CD14-positive monocyte (primary cell): Measurements from ENCODE around the gene CD22. TPM values are rescaled to one million over a fixed set of nuclear protein-coding genes. Genes with fewer than 3 reads are reported as not detected.

ENCODE experiments used
- DNase-seq, 3 donors: peaks; one replicate each; pipeline ENCODE4 v3.0.0-alpha.2; 2011 to 2022
- H2AFZ ChIP-seq: 2 replicates; pipeline ENCODE4 v1.6.0; 2012; ENCODE audit warnings: mild to moderate bottlenecking, low read depth, low read length, inconsistent platforms; ENCODE audit not compliant: insufficient read depth, poor library complexity, severe bottlenecking
- H3K27ac ChIP-seq, 2 donors: 1 replicate in 1 of 2; 2 replicates in 1 of 2; pipeline ENCODE4 v1.5.1; 2012 to 2013; ENCODE audit warnings: low read length in 2 of 2, control low read depth in 1 of 2, inconsistent platforms in 1 of 2, low read depth in 1 of 2, mild to moderate bottlenecking in 1 of 2
- H3K27me3 ChIP-seq, 2 donors: one replicate each; pipeline versions ENCODE4 v1.6.0 to v1.6.1; 2011 to 2013; ENCODE audit warnings: low read length in 2 of 2; ENCODE audit not compliant: control insufficient read depth in 2 of 2, insufficient read depth in 2 of 2
- H3K36me3 ChIP-seq, 2 donors: replicated peaks in 1 of 2; 1 replicate in 1 of 2; 2 replicates in 1 of 2; pipeline versions ENCODE4 v1.5.1 to v1.6.1; 2012 to 2013; ENCODE audit warnings: low read length in 2 of 2, control low read depth in 1 of 2, inconsistent platforms in 1 of 2, mild to moderate bottlenecking in 1 of 2; ENCODE audit not compliant: insufficient read depth in 2 of 2, control insufficient read depth in 1 of 2
- H3K4me1 ChIP-seq, 2 donors: 1 replicate in 1 of 2; 2 replicates in 1 of 2; pipeline versions ENCODE4 v1.5.1 to v1.6.1; 2012 to 2013; ENCODE audit warnings: low read length in 2 of 2, control low read depth in 1 of 2, inconsistent platforms in 1 of 2, mild to moderate bottlenecking in 1 of 2, moderate library complexity in 1 of 2; ENCODE audit not compliant: insufficient read depth in 2 of 2, control insufficient read depth in 1 of 2
- H3K4me2 ChIP-seq: replicated peaks from 2 replicates; pipeline ENCODE3; 2012; ENCODE audit warnings: low read length, moderate library complexity, mild to moderate bottlenecking; ENCODE audit not compliant: poor library complexity, severe bottlenecking; ENCODE audit errors: extremely low read depth
- H3K4me3 ChIP-seq, 3 experiments: fragments of 200-600 bp in 1 of 3; sonication (generic) in 1 of 3; replicated peaks in 1 of 3; 1 replicate in 2 of 3; 2 replicates in 1 of 3; pipeline ENCODE4 v1.5.1; 2011 to 2013; ENCODE audit warnings: low read length in 3 of 3, mild to moderate bottlenecking in 3 of 3, control low read depth in 2 of 3, low read depth in 2 of 3, inconsistent platforms in 1 of 3, moderate library complexity in 1 of 3
- H3K79me2 ChIP-seq: 2 replicates; pipeline ENCODE4 v1.6.0; 2012; ENCODE audit warnings: mild to moderate bottlenecking, control low read depth, inconsistent platforms, low read length, moderate library complexity; ENCODE audit not compliant: insufficient read depth
- H3K9ac ChIP-seq: 2 replicates; pipeline ENCODE4 v1.6.0; 2017; ENCODE audit warnings: low read length, mild to moderate bottlenecking; ENCODE audit not compliant: insufficient read depth, poor library complexity, severe bottlenecking
- H3K9me3 ChIP-seq, 2 donors: replicated peaks in 1 of 2; 1 replicate in 1 of 2; 2 replicates in 1 of 2; pipeline versions ENCODE4 v1.5.1 to v1.6.1; 2012 to 2013; ENCODE audit warnings: low read length in 2 of 2, control low read depth in 1 of 2; ENCODE audit not compliant: control insufficient read depth in 1 of 2, insufficient read depth in 1 of 2
- H4K20me1 ChIP-seq: 2 replicates; pipeline ENCODE4 v1.6.0; 2012; ENCODE audit warnings: mild to moderate bottlenecking, low read length, control low read depth, moderate library complexity; ENCODE audit not compliant: insufficient read depth
- H3K27ac Mint-ChIP-seq, 7 donors: one replicate each; pipeline ENCODE4 v1.8.0; 2020; ENCODE audit warnings: mild to moderate bottlenecking in 7 of 7, mixed read lengths in 7 of 7, moderate library complexity in 6 of 7, inconsistent platforms in 2 of 7
- H3K27me3 Mint-ChIP-seq, 3 donors: one replicate each; pipeline ENCODE4 v1.8.0; 2021 to 2022; ENCODE audit warnings: low read depth in 3 of 3, mild to moderate bottlenecking in 3 of 3, mixed read lengths in 3 of 3, moderate library complexity in 3 of 3, inconsistent platforms in 1 of 3
- H3K36me3 Mint-ChIP-seq, 2 donors: one replicate each; pipeline ENCODE4 v1.8.0; 2020; ENCODE audit warnings: mixed read lengths in 2 of 2, inconsistent platforms in 1 of 2, mild to moderate bottlenecking in 1 of 2
- H3K4me1 Mint-ChIP-seq: one replicate; pipeline ENCODE4 v1.8.0; 2020; ENCODE audit warnings: mild to moderate bottlenecking, mixed read lengths
- H3K4me3 Mint-ChIP-seq, 2 donors: one replicate each; pipeline ENCODE4 v1.8.0; 2020; ENCODE audit warnings: mild to moderate bottlenecking in 2 of 2, mixed read lengths in 2 of 2, moderate library complexity in 1 of 2
- H3K9me3 Mint-ChIP-seq, 7 donors: one replicate each; pipeline ENCODE4 v1.8.0; 2020 to 2022; ENCODE audit warnings: mixed read lengths in 7 of 7, mild to moderate bottlenecking in 6 of 7, moderate library complexity in 6 of 7, inconsistent platforms in 2 of 7
- CTCF ChIP-seq: fragments of 200-600 bp; IDR thresholded peaks from one replicate; pipeline ENCODE4 v1.8.0; 2022; ENCODE audit warnings: antibody characterized with exemption, mild to moderate bottlenecking
- WGBS: methylation state at CpG from one replicate; pipeline ENCODE4 v1.1.5; 2013; ENCODE audit warnings: missing lambda C conversion rate; ENCODE audit not compliant: insufficient coverage; 5-methylcytosine and 5-hydroxymethylcytosine counted together
- intact Hi-C, 2 donors: fragments of 100-400 bp; cut with micrococcal nuclease; formaldehyde crosslinking; loops; one replicate each; pipeline versions ENCODE4 v1.15.0 to v1.15.1; 2023
- polyA plus RNA-seq, 3 donors: library from polyadenylated mRNA; depleted of rRNA in 1 of 3; unstranded in 2 of 3; stranded (reverse) in 1 of 3; fragments of 300-500 nt in 2 of 3; fragments of >200 nt in 1 of 3; fragmentation: Illumina TruSeq in 2 of 3; gene quantifications; 1 replicate in 2 of 3; 2 replicates in 1 of 3; pipeline ENCODE4 v1.2.3, GENCODE V29; 2012 to 2021

CD22 gene
- polyA plus RNA-seq, 3 donors, result 0.24 to 4.8 (median 0.88) TPM

GRCh38 chr19:35288331-35288730 is 40.7 kb upstream of the CD22 start:
- no peaks in the 10 kb centered on the region for H3K36me3 Mint-ChIP-seq
- H3K79me2 ChIP-seq, result no peaks in the 10 kb centered on the region
- no peaks in the 10 kb centered on the region for H3K9me3 ChIP-seq
- no peak overlapping the region for H3K4me3 Mint-ChIP-seq
- peaks cover 13 to 22% of the 10 kb centered on the region in 2 donors for H3K4me1 ChIP-seq
- H3K4me1 Mint-ChIP-seq, result peaks cover 18% of the 10 kb centered on the region
- no peaks in the 10 kb centered on the region for H3K36me3 ChIP-seq
- H2AFZ ChIP-seq, result no peak overlapping the region
- no peaks in the 10 kb centered on the region for H3K27me3 ChIP-seq
- H4K20me1 ChIP-seq, result no peaks in the 10 kb centered on the region
- no peak for TF ChIP-seq CTCF
- H3K9ac ChIP-seq, result no peak overlapping the region
- peaks cover 0 to 2% (median 0%) of the 10 kb centered on the region in 7 donors for H3K9me3 Mint-ChIP-seq
- no peak overlapping the region for H3K4me2 ChIP-seq
- H3K27ac ChIP-seq, result no peak overlapping the region
- no peak for DNase-seq
- intact Hi-C loops, result no loop called here
- H3K27ac Mint-ChIP-seq, result no peak overlapping the region
- peaks cover 8 to 15% (median 10%) of the 10 kb centered on the region in 3 donors for H3K27me3 Mint-ChIP-seq
- 71% methylated on average over 2 of the region's 2 CpGs for WGBS
- no peak overlapping the region for H3K4me3 ChIP-seq

DNA sequence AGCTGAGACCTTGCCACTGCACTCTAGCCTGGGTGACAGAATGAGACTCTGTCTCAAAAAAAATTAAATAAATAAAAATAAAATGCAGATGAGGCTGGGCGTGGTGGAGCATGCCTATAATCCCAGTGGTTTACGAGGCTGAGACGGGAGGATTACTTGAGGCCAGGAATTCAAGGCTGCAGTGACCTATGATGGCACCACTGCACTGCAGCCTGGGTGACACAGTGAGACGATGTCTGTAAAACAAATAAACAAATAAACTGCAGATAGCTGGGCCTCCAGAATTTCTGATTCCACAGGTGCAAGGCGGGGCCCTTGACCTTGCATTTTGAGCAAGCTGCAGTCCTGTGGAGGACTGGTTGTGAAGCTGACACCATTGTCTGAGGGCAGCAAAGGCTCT is 40.1 kb upstream of the CD22 start:
- no peaks in the 10 kb centered on the region for H3K36me3 ChIP-seq
- H3K9me3 ChIP-seq, result no peaks in the 10 kb centered on the region
- H3K4me1 ChIP-seq, result peaks cover 13 to 22% of the 10 kb centered on the region in 2 donors
- TF ChIP-seq CTCF, result no peak
- no peaks in the 10 kb centered on the region for H3K79me2 ChIP-seq
- no peaks in the 10 kb centered on the region for H4K20me1 ChIP-seq
- H3K9me3 Mint-ChIP-seq, result peaks cover 0 to 2% (median 0%) of the 10 kb centered on the region in 7 donors
- no peak overlapping the region for H3K4me3 ChIP-seq
- no peak overlapping the region for H3K27ac ChIP-seq
- H3K4me3 Mint-ChIP-seq, result no peak overlapping the region
- 96% methylated on average over 4 of the region's 5 CpGs for WGBS
- H3K4me1 Mint-ChIP-seq, result peaks cover 17% of the 10 kb centered on the region
- no peak overlapping the region for H3K4me2 ChIP-seq
- no peak for DNase-seq
- H3K9ac ChIP-seq, result no peak overlapping the region
- H3K27me3 ChIP-seq, result no peaks in the 10 kb centered on the region
- no peak overlapping the region for H2AFZ ChIP-seq
- intact Hi-C loops, result no loop called here
- no peak overlapping the region for H3K27ac Mint-ChIP-seq
- no peaks in the 10 kb centered on the region for H3K36me3 Mint-ChIP-seq
- H3K27me3 Mint-ChIP-seq, result peaks cover 6 to 13% (median 8%) of the 10 kb centered on the region in 3 donors
